Stimulated activated CD8-positive, alpha-beta memory T cell treated with anti-CD3 and anti-CD28 coated beads, Interleukin-7, amount 100 ng/mL, for 1 hour (primary cell): ENCODE data around the gene DUSP16.

Experiments used
- DNase-seq, 2 donors: peaks; one replicate each; pipeline ENCODE4 v3.0.0-alpha.2; 2020; ENCODE audit warnings: low read depth in 2 of 2

Gene DUSP16

DNA sequence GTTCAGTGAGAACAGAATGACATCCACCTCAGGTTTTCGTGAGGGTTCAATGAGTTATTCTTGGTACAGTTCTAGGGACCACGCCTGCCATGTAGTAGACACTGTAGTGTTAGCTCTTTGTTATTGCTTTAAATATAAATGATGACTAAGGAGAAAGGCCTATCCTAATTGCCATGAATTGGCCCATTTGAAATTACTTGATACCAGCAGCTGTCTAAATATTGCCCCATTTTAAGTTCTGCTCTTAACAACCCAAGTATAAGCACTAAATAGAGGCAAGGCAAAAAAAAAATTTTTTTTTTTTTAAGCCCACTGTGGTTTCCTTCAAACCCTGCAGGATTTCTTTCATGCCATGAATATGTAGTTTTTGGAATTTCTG, 121.2 kb downstream of the DUSP16 start:
- DNase-seq, result no peak

GRCh38 chr12:12440784-12441428, 121.8 kb downstream of the DUSP16 start:
- no peak for DNase-seq

DNA sequence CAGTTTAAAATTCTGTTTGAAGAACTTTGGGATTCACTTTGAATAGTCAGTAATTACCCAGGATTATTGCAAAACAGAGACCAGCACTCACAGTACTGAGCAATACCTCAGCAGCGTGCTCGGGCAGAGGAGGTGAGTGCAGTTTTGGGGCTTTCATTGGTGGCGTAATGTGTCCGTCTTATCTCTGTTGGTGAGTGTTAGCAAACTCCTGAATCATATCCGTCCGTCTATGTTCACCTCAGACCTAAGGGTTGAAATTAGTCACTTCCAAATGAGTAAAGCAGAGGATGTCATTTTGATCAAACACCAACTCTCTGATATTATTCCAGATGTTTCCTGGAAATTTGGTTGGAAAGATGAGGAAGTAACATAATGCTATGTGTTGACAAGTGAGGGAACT, 123.0 kb downstream of the DUSP16 start:
- DNase-seq, result peak in 1 of 2 donors; percentile 16

GRCh38 chr12:12436831-12437345, 125.8 kb downstream of the DUSP16 start:
- DNase-seq, result no peak

DNA sequence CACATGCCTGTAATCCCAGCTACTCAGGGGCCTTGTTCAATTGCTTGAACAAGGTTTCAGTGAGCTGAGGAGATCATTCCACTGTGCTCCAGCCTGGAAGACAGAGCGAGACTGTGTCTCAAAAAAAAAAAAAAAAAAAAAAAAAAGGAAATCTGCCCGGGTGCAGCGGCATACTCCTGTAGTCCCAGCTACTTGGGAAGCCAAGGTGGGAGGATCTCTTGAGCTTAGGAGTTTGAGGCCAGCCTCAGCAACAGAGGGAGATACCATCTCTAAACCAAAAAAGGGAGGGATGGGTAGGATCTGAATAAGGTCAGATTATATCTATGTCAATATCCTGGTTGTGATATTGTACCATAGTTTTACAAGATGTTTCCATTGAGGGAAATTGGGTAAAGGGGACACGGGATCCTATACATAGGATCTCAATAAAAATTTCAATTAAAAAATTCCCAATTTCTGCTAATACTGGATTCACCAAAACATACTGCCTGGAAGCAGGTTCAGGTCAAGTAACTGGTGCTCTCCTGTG, 129.4 kb downstream of the DUSP16 start:
- DNase-seq, result no peak

GRCh38 chr12:12432364-12432763, 130.3 kb downstream of the DUSP16 start:
- no peak for DNase-seq

GRCh38 chr12:12428961-12429657, 133.6 kb downstream of the DUSP16 start:
- no peak for DNase-seq

DNA sequence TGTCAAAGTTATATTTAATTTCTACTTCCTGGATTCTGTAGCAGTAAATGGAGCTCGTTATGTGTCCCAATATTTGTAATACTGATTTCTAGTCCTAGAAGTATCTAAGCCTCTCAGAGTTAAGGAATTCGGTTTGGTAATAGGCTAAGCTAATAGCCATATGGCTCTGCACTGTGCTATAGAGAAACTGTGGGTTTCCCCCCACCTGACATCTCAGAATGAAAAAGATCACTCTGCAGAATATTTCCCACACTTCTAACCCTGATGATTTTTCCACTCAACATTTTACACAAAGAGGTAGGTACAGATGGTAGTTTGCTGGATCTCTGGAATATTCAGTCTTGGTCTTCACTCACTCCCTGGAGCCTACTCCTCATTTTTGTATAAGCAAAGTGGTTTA, 134.6 kb downstream of the DUSP16 start:
- DNase-seq, result no peak

GRCh38 chr12:12427568-12427967, 135.1 kb downstream of the DUSP16 start:
- no peak for DNase-seq

GRCh38 chr12:12425616-12426015, 137.0 kb downstream of the DUSP16 start:
- DNase-seq, result no peak

DNA sequence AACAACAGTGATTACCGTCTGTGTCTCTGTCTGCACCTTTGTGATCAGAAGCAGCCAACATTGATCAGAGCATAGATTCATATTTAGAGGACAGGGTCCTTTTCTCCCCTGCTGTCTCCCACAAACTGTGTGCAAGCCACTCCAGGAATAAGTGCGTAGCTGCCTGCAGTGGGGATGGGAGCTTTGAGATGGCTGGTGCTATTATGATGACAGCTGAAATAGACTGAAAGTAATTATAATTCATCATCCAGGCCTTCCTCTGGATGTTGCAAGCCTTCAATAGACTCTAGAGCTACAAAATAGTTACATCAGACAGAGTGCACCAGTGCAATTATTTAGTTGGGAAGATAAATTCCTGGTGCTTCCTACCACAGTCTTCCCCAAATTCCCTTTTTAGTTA, 137.7 kb downstream of the DUSP16 start:
- DNase-seq, result no peak
